ENCODE measurements around the gene AGBL4.

- TF ChIP-seq CTCF (IDR thresholded peaks at IDR 0.05 in 2 of 3, conservative IDR thresholded peaks at IDR 0.05 in 1 of 3; ENCODE audit: borderline replicate concordance in 1 of 3, insufficient read depth in 1 of 3, low read depth in 2 of 3, low read length in 2 of 3), result no peak
- TF ChIP-seq ATF3 (IDR thresholded peaks at IDR 0.05), result no peak
- no peak for TF ChIP-seq EZH2 (IDR thresholded peaks at IDR 0.05)
- TF ChIP-seq EZH2phosphoT487 (IDR thresholded peaks at IDR 0.05; ENCODE audit: borderline replicate concordance), result no peak
- no peak for TF ChIP-seq SIN3A (IDR thresholded peaks at IDR 0.05; ENCODE audit: low read depth)
- TF ChIP-seq, protein P1, sequence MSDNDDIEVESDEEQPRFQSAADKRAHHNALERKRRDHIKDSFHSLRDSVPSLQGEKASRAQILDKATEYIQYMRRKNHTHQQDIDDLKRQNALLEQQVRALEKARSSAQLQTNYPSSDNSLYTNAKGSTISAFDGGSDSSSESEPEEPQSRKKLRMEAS (IDR thresholded peaks at IDR 0.05), result no peak
- no peak for TF ChIP-seq ZBTB33 (IDR thresholded peaks at IDR 0.05; ENCODE audit: extremely low read depth, insufficient replicate concordance, low read length)
- TF ChIP-seq POLR2AphosphoS5 (IDR thresholded peaks at IDR 0.05; ENCODE audit: low read depth, low read length), result no peak
- TF ChIP-seq JUND (IDR thresholded peaks at IDR 0.05), result no peak
- TF ChIP-seq RAD21 (IDR thresholded peaks at IDR 0.05; ENCODE audit: low read depth), result no peak
- TF ChIP-seq POLR2A (IDR thresholded peaks at IDR 0.05; ENCODE audit: borderline replicate concordance, extremely low read depth, insufficient read depth, insufficient read length), result no peak
- TF ChIP-seq ZNF274 (IDR thresholded peaks at IDR 0.05; ENCODE audit: low read depth, low read length), result no peak
- TF ChIP-seq CEBPB (IDR thresholded peaks at IDR 0.05; ENCODE audit: low read depth), result no peak
Measured at GRCh38 chr1:49728377-49728776, 295.4 kb downstream of the AGBL4 start.

Data from HCT116 (cell line).